VCaP (cell line): ENCODE results near the gene TAS2R16.

Source experiments
- H3K27ac ChIP-seq: fragments of 450-650 bp; 2 replicates; pipeline ENCODE4 v1.5.1; 2017
- TF ChIP-seq, protein P1 (sequence below): fragments of 450-650 bp; conservative IDR thresholded peaks from 2 replicates; pipeline ENCODE4 v1.5.1; 2017; ENCODE audit warnings: mild to moderate bottlenecking, moderate library complexity

The TAS2R16 gene, protein sequence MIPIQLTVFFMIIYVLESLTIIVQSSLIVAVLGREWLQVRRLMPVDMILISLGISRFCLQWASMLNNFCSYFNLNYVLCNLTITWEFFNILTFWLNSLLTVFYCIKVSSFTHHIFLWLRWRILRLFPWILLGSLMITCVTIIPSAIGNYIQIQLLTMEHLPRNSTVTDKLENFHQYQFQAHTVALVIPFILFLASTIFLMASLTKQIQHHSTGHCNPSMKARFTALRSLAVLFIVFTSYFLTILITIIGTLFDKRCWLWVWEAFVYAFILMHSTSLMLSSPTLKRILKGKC

DNA sequence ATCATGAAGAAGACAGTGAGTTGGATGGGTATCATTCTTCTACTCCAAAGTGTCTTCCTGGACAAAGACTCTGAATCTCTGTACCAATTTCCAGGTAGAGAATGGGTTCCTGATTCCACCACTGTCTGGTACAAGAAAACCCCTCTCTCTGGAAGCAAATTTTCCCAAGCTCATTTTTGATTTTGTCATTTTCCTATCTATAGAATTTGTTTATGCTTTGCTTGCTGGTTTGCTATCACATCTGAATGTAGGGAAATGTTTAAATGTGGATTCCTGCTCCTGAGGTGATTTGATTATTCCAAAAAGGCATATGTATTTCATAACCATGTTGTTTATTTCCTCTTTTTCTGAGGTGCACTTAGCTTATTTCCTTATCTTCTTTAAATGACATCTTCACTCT, at the start of gene TAS2R16:
Gene TAS2R16, minus strand, starts transcription at position 101 of the 400 bp plus-strand sequence. Its CDS starts 66 bp downstream, at position 35.
- TF ChIP-seq, protein P1, sequence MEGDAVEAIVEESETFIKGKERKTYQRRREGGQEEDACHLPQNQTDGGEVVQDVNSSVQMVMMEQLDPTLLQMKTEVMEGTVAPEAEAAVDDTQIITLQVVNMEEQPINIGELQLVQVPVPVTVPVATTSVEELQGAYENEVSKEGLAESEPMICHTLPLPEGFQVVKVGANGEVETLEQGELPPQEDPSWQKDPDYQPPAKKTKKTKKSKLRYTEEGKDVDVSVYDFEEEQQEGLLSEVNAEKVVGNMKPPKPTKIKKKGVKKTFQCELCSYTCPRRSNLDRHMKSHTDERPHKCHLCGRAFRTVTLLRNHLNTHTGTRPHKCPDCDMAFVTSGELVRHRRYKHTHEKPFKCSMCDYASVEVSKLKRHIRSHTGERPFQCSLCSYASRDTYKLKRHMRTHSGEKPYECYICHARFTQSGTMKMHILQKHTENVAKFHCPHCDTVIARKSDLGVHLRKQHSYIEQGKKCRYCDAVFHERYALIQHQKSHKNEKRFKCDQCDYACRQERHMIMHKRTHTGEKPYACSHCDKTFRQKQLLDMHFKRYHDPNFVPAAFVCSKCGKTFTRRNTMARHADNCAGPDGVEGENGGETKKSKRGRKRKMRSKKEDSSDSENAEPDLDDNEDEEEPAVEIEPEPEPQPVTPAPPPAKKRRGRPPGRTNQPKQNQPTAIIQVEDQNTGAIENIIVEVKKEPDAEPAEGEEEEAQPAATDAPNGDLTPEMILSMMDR, result no peak
- H3K27ac ChIP-seq, result no peak within 1 kb of the TSS

DNA sequence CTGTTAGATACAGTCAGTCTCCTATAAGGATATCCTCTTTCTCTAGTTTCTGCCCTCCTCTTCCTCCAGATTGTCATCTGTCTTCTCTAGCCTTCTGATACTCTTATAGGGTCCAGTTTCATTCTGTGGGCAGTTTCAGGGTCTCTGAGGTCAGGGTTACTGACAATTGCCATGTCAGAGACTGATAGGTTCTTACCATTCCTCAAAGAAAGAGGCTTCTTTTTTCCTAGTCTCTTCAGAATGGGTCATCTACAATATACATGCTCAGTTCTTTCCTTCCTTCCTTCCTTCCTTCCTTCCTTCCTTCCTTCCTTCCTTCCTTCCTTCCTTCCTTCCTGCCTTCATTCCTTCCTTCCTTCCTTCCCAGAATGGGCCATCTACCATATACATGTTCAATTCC, 48.1 kb upstream of the TAS2R16 start:
- TF ChIP-seq, protein P1, result no peak
- H3K27ac ChIP-seq, result no peak overlapping the region

DNA sequence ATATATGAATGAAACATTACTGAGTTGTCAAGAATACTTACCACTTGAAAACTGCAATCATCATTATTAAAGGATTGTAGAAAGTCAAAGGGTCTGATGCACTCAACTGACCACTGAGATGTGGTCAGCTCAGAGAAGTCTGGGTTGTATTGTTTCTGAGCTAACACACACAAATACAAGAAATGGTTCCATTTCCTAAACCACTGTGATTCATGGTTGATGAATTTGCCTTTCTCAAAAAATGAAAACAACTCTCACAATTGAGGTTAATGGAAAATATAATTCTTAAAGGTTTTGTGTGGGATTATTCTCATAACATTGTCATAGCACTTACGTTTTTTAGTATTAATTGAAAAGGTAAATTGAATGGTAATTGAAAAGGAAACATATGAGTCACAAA, 45.6 kb upstream of the TAS2R16 start:
- H3K27ac ChIP-seq, result no peak overlapping the region
- TF ChIP-seq, protein P1, result no peak

DNA sequence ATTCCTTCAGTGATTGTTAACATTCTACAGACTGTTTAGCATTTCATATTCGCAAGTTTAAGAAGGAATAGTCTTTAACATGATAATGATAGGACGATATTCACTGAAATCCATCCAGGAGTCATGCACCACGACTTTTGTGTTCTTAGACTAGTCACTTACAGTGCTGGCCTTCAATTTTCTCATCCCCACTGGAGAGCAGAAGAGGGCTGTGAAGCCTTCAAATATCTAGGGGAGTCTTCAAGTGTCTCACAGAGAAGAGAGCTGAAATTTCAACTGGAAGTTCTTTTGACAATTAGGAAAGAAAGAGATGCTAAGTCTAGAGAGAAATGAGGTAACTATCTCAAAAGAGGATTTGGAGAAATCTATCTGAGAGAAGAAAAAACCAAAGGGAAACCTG, 43.8 kb upstream of the TAS2R16 start:
- H3K27ac ChIP-seq, result no peak overlapping the region
- TF ChIP-seq, protein P1, result no peak

DNA sequence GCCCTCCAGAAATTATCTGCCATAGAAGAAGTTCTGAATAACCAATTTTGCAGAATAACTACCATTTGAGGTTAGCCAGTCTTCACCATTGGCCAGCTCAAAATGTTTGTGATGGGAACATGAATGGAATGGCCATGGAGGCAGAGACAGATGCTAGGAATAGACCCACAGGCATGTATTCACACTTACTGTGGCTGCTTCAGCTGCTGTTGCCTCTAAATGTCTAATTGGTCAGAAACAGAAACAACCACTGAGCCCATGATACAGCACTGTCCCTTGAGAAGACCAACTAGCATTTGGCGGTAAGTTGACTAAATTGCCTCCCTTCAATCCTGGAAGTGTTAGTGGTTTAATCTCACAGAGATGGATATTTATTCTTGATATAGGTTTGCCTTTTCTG, 38.6 kb upstream of the TAS2R16 start:
- no peak overlapping the region for H3K27ac ChIP-seq
- TF ChIP-seq, protein P1, result no peak

DNA sequence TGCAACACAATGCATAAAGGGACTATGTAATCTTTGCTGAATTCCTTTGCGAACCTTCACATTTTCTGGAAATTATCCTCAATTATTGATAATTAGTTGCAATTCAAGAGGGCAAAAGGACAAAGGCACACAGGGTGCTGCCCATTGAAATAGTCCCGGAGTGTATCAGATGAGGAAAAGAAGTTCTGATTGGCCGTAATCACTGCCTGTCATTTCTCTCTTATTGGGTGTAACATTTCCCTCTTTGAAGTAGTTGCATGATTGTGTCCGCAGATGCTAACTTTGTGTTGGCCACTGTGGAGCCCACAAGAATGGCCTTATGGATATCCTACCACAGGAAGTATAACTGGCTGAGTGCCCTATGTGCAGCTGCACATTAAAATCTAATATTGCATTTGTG, 35.1 kb upstream of the TAS2R16 start:
- TF ChIP-seq, protein P1, result no peak
- no peak overlapping the region for H3K27ac ChIP-seq

DNA sequence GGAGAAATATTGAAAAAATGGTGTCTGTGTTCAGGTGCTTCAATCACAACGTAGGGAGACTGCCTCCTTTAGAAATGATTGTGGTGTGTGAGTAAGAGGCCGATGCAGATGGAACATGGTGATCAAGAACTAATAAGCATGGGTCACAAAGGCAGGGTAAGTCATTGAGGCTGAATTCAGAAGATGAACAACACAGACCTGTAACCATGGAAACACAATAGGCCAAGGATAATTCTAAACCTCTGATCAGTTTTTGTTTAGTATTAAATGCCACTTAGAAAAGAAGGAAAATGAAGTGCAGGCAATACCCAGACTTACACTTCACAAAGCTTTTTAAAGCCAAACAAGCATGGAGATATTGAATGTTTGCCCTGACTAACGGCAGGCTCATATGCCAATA, 32.8 kb upstream of the TAS2R16 start:
- H3K27ac ChIP-seq, result no peak overlapping the region
- TF ChIP-seq, protein P1, result no peak
